ENCODE data around the gene ACAP2. TPM values are rescaled to one million over a fixed set of nuclear protein-coding genes. Genes with fewer than 3 reads are reported as not detected.
A peak's percentile ranks its signal among the peaks of the same experiment; 100 is the strongest.

ACAP2 gene
- polyA plus RNA-seq, 3 donors = 41.5 to 96.5 (median 71.6) TPM

DNA sequence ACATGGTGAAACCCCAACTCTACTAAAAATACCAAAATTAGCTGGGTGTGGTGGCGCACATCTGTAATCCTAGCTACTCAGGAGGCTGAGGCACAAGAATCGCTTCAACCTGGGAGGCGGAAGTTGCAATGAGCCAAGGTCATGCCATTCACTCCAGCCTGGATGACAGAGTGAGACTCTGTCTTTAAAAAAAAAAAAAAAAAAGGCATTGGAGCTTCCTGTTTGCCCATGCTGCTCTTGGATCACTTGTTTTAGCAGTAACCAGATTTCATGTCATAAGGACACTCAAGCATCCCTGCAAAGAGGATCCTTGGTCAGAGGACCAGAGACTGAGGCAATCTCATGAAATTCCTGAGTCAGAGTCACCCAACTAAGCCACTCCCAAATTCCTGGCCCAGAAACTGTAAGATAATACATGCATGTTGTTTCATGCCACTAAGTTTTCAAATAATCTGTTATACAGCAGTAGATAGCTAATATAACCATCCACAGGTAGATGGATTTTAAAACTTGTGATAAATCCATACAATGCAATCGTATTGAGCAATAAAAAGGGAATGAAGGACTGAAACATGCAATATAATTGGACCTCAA, 89.8 kb downstream of the ACAP2 start:
- Histone ChIP-seq H3K27me3 (ENCODE audit: control insufficient read depth in 2 of 2, insufficient read depth in 2 of 2, low read length in 2 of 2) (no peaks in the 10 kb centered on the region), H2AFZ (ENCODE audit: insufficient read depth, low read depth, low read length, poor library complexity, severe bottlenecking) (no peak overlapping the region), H3K79me2 (ENCODE audit: insufficient read depth, low read length) (peaks cover 89% of the 10 kb centered on the region), H3K4me3 (replicated peaks in 1 of 3; ENCODE audit: low read depth in 2 of 3, low read length in 3 of 3) (no peak overlapping the region), H3K9ac (ENCODE audit: insufficient read depth, low read length, poor library complexity, severe bottlenecking) (no peak overlapping the region), H3K27ac (ENCODE audit: low read depth in 1 of 2, low read length in 2 of 2) (peak overlapping the region in 1 of 2 donors; percentile 43), H3K4me2 (replicated peaks; ENCODE audit: extremely low read depth, low read length, poor library complexity, severe bottlenecking) (no peak overlapping the region), H3K9me3 (replicated peaks in 1 of 2; ENCODE audit: control insufficient read depth in 1 of 2, insufficient read depth in 1 of 2, low read length in 2 of 2) (no peaks in the 10 kb centered on the region), H3K4me1 (ENCODE audit: control insufficient read depth in 1 of 2, insufficient read depth in 2 of 2, low read length in 2 of 2) (no peaks in the 10 kb centered on the region), H4K20me1 (ENCODE audit: insufficient read depth, low read length) (peaks cover 100% of the 10 kb centered on the region), H3K36me3 (replicated peaks in 1 of 2; ENCODE audit: control insufficient read depth in 1 of 2, insufficient read depth in 2 of 2, low read length in 2 of 2) (peaks cover 29 to 85% of the 10 kb centered on the region in 2 donors)
- H3K27ac Mint-ChIP-seq = peak overlapping the region in 1 of 7 donors; percentile 22
- DNase-seq = peak in 1 of 3 donors; percentile 7
- H3K4me1 Mint-ChIP-seq = peaks cover 2% of the 10 kb centered on the region
- no peaks in the 10 kb centered on the region for H3K27me3 Mint-ChIP-seq (ENCODE audit: low read depth in 3 of 3)
- H3K36me3 Mint-ChIP-seq = peaks cover 44 to 77% of the 10 kb centered on the region in 2 donors
- peaks cover 0 to 2% (median 0%) of the 10 kb centered on the region in 7 donors for H3K9me3 Mint-ChIP-seq
- intact Hi-C loops (cut with micrococcal nuclease) = no loop called here
- H3K4me3 Mint-ChIP-seq = no peak overlapping the region
- TF ChIP-seq, protein P1, sequence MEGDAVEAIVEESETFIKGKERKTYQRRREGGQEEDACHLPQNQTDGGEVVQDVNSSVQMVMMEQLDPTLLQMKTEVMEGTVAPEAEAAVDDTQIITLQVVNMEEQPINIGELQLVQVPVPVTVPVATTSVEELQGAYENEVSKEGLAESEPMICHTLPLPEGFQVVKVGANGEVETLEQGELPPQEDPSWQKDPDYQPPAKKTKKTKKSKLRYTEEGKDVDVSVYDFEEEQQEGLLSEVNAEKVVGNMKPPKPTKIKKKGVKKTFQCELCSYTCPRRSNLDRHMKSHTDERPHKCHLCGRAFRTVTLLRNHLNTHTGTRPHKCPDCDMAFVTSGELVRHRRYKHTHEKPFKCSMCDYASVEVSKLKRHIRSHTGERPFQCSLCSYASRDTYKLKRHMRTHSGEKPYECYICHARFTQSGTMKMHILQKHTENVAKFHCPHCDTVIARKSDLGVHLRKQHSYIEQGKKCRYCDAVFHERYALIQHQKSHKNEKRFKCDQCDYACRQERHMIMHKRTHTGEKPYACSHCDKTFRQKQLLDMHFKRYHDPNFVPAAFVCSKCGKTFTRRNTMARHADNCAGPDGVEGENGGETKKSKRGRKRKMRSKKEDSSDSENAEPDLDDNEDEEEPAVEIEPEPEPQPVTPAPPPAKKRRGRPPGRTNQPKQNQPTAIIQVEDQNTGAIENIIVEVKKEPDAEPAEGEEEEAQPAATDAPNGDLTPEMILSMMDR (IDR thresholded peaks at IDR 0.05) = no peak
- WGBS (ENCODE audit: insufficient coverage) = 100% methylated on average over 3 of the region's 4 CpGs

DNA sequence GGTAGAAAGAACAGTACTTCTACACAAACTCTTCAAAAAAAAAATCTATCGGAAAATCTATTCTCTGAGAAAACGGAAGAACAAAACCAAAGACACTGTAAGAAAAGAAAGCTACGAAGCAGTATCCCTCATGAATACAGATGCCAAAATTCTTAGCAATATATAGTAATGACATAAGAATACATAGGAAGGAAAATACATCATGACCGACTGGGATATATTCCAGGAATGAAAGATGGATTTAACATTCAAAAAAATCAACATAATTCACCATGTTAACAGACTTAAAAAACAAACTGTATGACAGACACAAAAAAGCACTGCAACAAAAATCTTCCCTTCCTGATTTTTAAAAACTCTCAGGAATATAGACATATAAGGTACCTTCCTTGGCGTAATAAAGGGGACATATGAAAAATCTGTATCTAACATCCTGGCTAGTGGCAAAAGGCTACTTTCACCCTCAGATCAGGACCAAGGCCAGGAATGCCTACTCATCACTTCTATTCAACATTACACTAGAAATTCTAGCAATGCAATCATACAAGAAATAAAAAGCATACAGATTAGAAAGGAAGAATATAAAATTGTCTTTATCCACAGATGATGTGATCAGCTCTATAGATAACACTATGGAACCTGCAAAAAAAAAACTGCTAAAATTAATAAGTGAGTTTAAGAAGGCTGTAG, 94.2 kb downstream of the ACAP2 start:
- Histone ChIP-seq H2AFZ (ENCODE audit: insufficient read depth, low read depth, low read length, poor library complexity, severe bottlenecking) (no peak overlapping the region), H3K4me2 (replicated peaks; ENCODE audit: extremely low read depth, low read length, poor library complexity, severe bottlenecking) (no peak overlapping the region), H3K9ac (ENCODE audit: insufficient read depth, low read length, poor library complexity, severe bottlenecking) (no peak overlapping the region), H4K20me1 (ENCODE audit: insufficient read depth, low read length) (peaks cover 100% of the 10 kb centered on the region), H3K4me1 (ENCODE audit: control insufficient read depth in 1 of 2, insufficient read depth in 2 of 2, low read length in 2 of 2) (no peaks in the 10 kb centered on the region), H3K36me3 (replicated peaks in 1 of 2; ENCODE audit: control insufficient read depth in 1 of 2, insufficient read depth in 2 of 2, low read length in 2 of 2) (peaks cover 28 to 84% of the 10 kb centered on the region in 2 donors), H3K79me2 (ENCODE audit: insufficient read depth, low read length) (peaks cover 74% of the 10 kb centered on the region), H3K27ac (ENCODE audit: low read depth in 1 of 2, low read length in 2 of 2) (no peak overlapping the region), H3K4me3 (replicated peaks in 1 of 3; ENCODE audit: low read depth in 2 of 3, low read length in 3 of 3) (no peak overlapping the region), H3K9me3 (replicated peaks in 1 of 2; ENCODE audit: control insufficient read depth in 1 of 2, insufficient read depth in 1 of 2, low read length in 2 of 2) (no peaks in the 10 kb centered on the region), H3K27me3 (ENCODE audit: control insufficient read depth in 2 of 2, insufficient read depth in 2 of 2, low read length in 2 of 2) (no peaks in the 10 kb centered on the region)
- H3K4me3 Mint-ChIP-seq = no peak overlapping the region
- intact Hi-C loops (cut with micrococcal nuclease) = no loop called here
- peaks cover 33 to 65% of the 10 kb centered on the region in 2 donors for H3K36me3 Mint-ChIP-seq
- peak overlapping the region in 1 of 7 donors; percentile 26 for H3K27ac Mint-ChIP-seq
- WGBS (ENCODE audit: insufficient coverage) = no CpG with 5 or more reads among the region's 5 CpGs
- no peaks in the 10 kb centered on the region for H3K9me3 Mint-ChIP-seq
- DNase-seq = no peak
- H3K27me3 Mint-ChIP-seq (ENCODE audit: low read depth in 3 of 3) = no peaks in the 10 kb centered on the region
- H3K4me1 Mint-ChIP-seq = peaks cover 2% of the 10 kb centered on the region
- TF ChIP-seq, protein P1 (IDR thresholded peaks at IDR 0.05) = no peak
